GM13977 (cell line): Measurements from ENCODE around the gene FSTL4.
A peak's percentile ranks its signal among the peaks of the same experiment; 100 is the strongest.

ENCODE experiments used
- DNase-seq: peaks from one replicate; pipeline ENCODE4 v3.0.0; 2012; ENCODE audit warnings: low spot score
- CTCF ChIP-seq: IDR thresholded peaks from 2 replicates; pipeline ENCODE4 v1.5.1; 2012; ENCODE audit warnings: mild to moderate bottlenecking, control low read depth; ENCODE audit not compliant: insufficient read depth; ENCODE audit errors: extremely low read depth, missing control alignments
- in situ Hi-C: fragments of 300-500 bp; cut with MboI; formaldehyde crosslinking; loops from one replicate; pipeline ENCODE4 v1.12.0; 2022; ENCODE audit warnings: low sequenced_read_pairs, low pct_unique_long_range_greater_than_20kb, mixed read lengths, inconsistent platforms; ENCODE audit not compliant: unreplicated experiment

Gene FSTL4

GRCh38 chr5:133242221-133242835 lies 370.0 kb downstream of the FSTL4 start:
- TF ChIP-seq CTCF = no peak
- DNase-seq = peak; percentile 66
- in situ Hi-C loops = no loop called here

- in situ Hi-C loops = no loop called here
- no peak for DNase-seq
- TF ChIP-seq CTCF = no peak
Measured at GRCh38 chr5:133241179-133242092, 370.9 kb downstream of the FSTL4 start.

GRCh38 chr5:133240425-133241091 lies 371.8 kb downstream of the FSTL4 start:
- DNase-seq = peak; percentile 82
- TF ChIP-seq CTCF = no peak

GRCh38 chr5:133238426-133239205 lies 373.7 kb downstream of the FSTL4 start:
- in situ Hi-C loops = no loop called here
- no peak for TF ChIP-seq CTCF
- no peak for DNase-seq

More at GRCh38 chr5:133240425-133241091, 371.8 kb downstream of the FSTL4 start:
- in situ Hi-C loops = no loop called here

GRCh38 chr5:133236976-133237375 lies 375.4 kb downstream of the FSTL4 start:
- DNase-seq = no peak
- in situ Hi-C loops = no loop called here
- TF ChIP-seq CTCF = no peak

GRCh38 chr5:133236541-133236951 lies 375.8 kb downstream of the FSTL4 start:
- TF ChIP-seq CTCF = no peak
- no peak for DNase-seq
- in situ Hi-C loops = no loop called here
